K562 (cell line): Measurements from ENCODE around the gene MGAT5.

ENCODE experiments used
- EZH2 ChIP-seq: IDR thresholded peaks from 2 replicates; pipeline ENCODE4 v1.6.1; 2012; ENCODE audit warnings: low read depth, mild to moderate bottlenecking, inconsistent platforms, low read length, borderline replicate concordance
- GATA2 ChIP-seq: sonication (generic); formaldehyde crosslinking; IDR thresholded peaks from 2 replicates; pipeline ENCODE4 v1.4.0; 2020; ENCODE audit warnings: mild to moderate bottlenecking, missing genetic modification reagents
- MXI1 ChIP-seq: IDR thresholded peaks from 2 replicates; pipeline ENCODE4 v1.6.1; 2011; ENCODE audit warnings: low read depth, mild to moderate bottlenecking, improper control_type of control experiment, low read length
- POLR2A ChIP-seq: fragments of 450-650 bp; conservative IDR thresholded peaks from 2 replicates; pipeline ENCODE4 v1.6.1; 2016
- RCOR1 ChIP-seq, 2 experiments: IDR thresholded peaks; 2 replicates each; pipeline ENCODE4 v1.6.1; 2012; ENCODE audit warnings: low read depth in 2 of 2, low read length in 2 of 2, borderline replicate concordance in 1 of 2, improper control_type of control experiment in 1 of 2
- RFX5 ChIP-seq: IDR thresholded peaks from 2 replicates; pipeline ENCODE4 v1.6.1; 2011; ENCODE audit warnings: low read depth, mild to moderate bottlenecking, improper control_type of control experiment, low read length
- THRA ChIP-seq: fragments of 450-650 bp; IDR thresholded peaks from 2 replicates; pipeline ENCODE4 v1.6.1; 2017; ENCODE audit warnings: mild to moderate bottlenecking, moderate library complexity
- USF1 ChIP-seq: sonication (generic); formaldehyde crosslinking; IDR thresholded peaks from 2 replicates; pipeline ENCODE4 v1.9.0; 2022; ENCODE audit warnings: mild to moderate bottlenecking, missing genetic modification reagents
- ZNF140 ChIP-seq: fragments of 250-450 bp; sonication (Bioruptor Pico); IDR thresholded peaks from 2 replicates; pipeline ENCODE4 v1.8.0; 2021; ENCODE audit warnings: moderate library complexity, mild to moderate bottlenecking, inconsistent platforms
- ZNF217 ChIP-seq: sonication (generic); formaldehyde crosslinking; IDR thresholded peaks from 2 replicates; pipeline ENCODE4 v1.8.0; 2022; ENCODE audit warnings: mild to moderate bottlenecking, missing genetic modification reagents
- ZNF354B ChIP-seq: fragments of 250-450 bp; sonication (Bioruptor Pico); IDR thresholded peaks from 2 replicates; pipeline ENCODE4 v1.4.0; 2020

GRCh38 chr2:134206573-134206972 lies 47.3 kb upstream of the MGAT5 start:
- TF ChIP-seq ZNF140 (CRISPR knock-in tag) (no peak), USF1 (CRISPR knock-in tag) (no peak), THRA (no peak), RFX5 (no peak), RCOR1 (IDR thresholded peaks at IDR 0.05; ENCODE audit: borderline replicate concordance in 1 of 2, low read depth in 2 of 2, low read length in 2 of 2) (no peak), ZNF354B (no peak), POLR2A (no peak), EZH2 (no peak), MXI1 (no peak), GATA2 (no peak), ZNF217 (CRISPR knock-in tag) (no peak)
